Renal cortical epithelial cell (primary cell): Measurements from ENCODE around the gene ZNFX1. TPM values are rescaled to one million over a fixed set of nuclear protein-coding genes. Genes with fewer than 3 reads are reported as not detected.
A peak's percentile ranks its signal among the peaks of the same experiment; 100 is the strongest.
"Not testable (repeated sequence)": the region's sequence is repeated elsewhere in the genome, so short reads cannot be mapped to it uniquely, and the experiment has no call there.

Source experiments
- DNase-seq: peaks from one replicate; pipeline ENCODE4 v3.0.0-alpha.2; 2011; ENCODE audit warnings: low read depth
- total RNA-seq: library from RNA; depleted of rRNA; stranded (reverse); fragments of >200 nt; gene quantifications from 2 replicates; pipeline ENCODE4 v1.2.3, GENCODE V29; 2014

The ZNFX1 gene
- total RNA-seq = 51.9 and 89.2 TPM in 2 replicates

GRCh38 chr20:49278036-49278817 is at the start of gene ZNFX1:
Gene ZNFX1, minus strand, starts transcription at chr20:49278057. Its CDS starts 2,218 bp downstream, at chr20:49275839.
- DNase-seq = peak; percentile 89

GRCh38 chr20:49326026-49326425 is 48.2 kb upstream of the ZNFX1 start:
- no peak for DNase-seq

GRCh38 chr20:49324306-49324705 is 46.4 kb upstream of the ZNFX1 start:
- DNase-seq = no peak

- DNase-seq = peak; percentile 67
Measured at GRCh38 chr20:49323622-49324238, 45.9 kb upstream of the ZNFX1 start.

GRCh38 chr20:49320460-49320859 is 42.6 kb upstream of the ZNFX1 start:
- DNase-seq = peak; percentile 23

GRCh38 chr20:49319208-49319809 is 41.5 kb upstream of the ZNFX1 start:
- DNase-seq = no peak

GRCh38 chr20:49318430-49319207 is 40.8 kb upstream of the ZNFX1 start:
- no peak for DNase-seq

- no peak for DNase-seq
Measured at GRCh38 chr20:49318091-49318429, 40.2 kb upstream of the ZNFX1 start.

- no peak for DNase-seq
Measured at GRCh38 chr20:49316704-49317103, 38.8 kb upstream of the ZNFX1 start.

- DNase-seq = no peak
Measured at GRCh38 chr20:49315580-49315979, 37.7 kb upstream of the ZNFX1 start.

- DNase-seq = not testable (repeated sequence)
Measured at GRCh38 chr20:49314052-49314451, 36.2 kb upstream of the ZNFX1 start.

- DNase-seq = no peak
Measured at GRCh38 chr20:49313283-49313682, 35.4 kb upstream of the ZNFX1 start.

GRCh38 chr20:49312661-49313060 is 34.8 kb upstream of the ZNFX1 start:
- no peak for DNase-seq

- peak; percentile 36 for DNase-seq
Measured at GRCh38 chr20:49310705-49311104, 32.8 kb upstream of the ZNFX1 start.

- no peak for DNase-seq
Measured at GRCh38 chr20:49308875-49309274, 31.0 kb upstream of the ZNFX1 start.

- no peak for DNase-seq
Measured at GRCh38 chr20:49306903-49307620, 29.2 kb upstream of the ZNFX1 start.

GRCh38 chr20:49303065-49303552 is 25.3 kb upstream of the ZNFX1 start:
- no peak for DNase-seq

- DNase-seq = no peak
Measured at GRCh38 chr20:49297605-49298530, 20.0 kb upstream of the ZNFX1 start.

GRCh38 chr20:49294002-49294654 is 16.3 kb upstream of the ZNFX1 start:
- DNase-seq = not testable (repeated sequence)

GRCh38 chr20:49293122-49293521 is 15.3 kb upstream of the ZNFX1 start:
- DNase-seq = no peak
